Measurements from ENCODE around the gene CCDC192. TPM values are rescaled to one million over a fixed set of nuclear protein-coding genes. Genes with fewer than 3 reads are reported as not detected.

CCDC192 gene
- total and polyA plus RNA-seq, 10 of the 15 experiments (the other 5 are each of a cell fraction or from before 2014, with no cell fraction given), result 0.20 to 0.79 (median 0.32) TPM; not detected in 4

DNA sequence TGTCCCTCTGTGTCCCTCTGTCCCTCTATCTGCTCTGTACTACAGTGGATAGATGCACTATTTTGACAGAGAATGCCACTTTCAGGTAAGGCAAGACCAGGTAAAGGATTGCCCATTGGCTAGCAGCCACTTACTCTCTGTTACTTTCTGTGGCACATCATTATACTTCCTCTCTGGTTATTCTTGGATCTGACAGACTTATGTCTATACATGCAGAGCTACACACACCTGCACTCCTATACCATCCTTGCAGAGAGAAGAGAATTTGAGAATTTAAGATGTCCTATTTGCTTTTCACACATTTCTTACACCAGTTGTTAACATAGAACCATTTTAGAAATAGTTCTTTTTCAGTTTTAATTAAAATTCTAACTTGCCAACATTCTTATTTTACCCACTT is 216.6 kb downstream of the CCDC192 start:
- H3K9ac ChIP-seq (ENCODE audit: control insufficient read depth, insufficient read depth, low read length), result no peak overlapping the region
- H3K27ac ChIP-seq (ENCODE audit: control insufficient read depth, insufficient read depth), result no peak overlapping the region
- no peaks in the 10 kb centered on the region for H3K27me3 ChIP-seq (replicated peaks in 1 of 2; ENCODE audit: control insufficient read depth in 2 of 2, insufficient read depth in 2 of 2, low read length in 1 of 2)
- BruUV-seq (replicated peaks), result no TSS peak
- TF ChIP-seq CREM (IDR thresholded peaks at IDR 0.05; ENCODE audit: low read depth), result no peak
- TF ChIP-seq RAD21 (IDR thresholded peaks at IDR 0.05; ENCODE audit: insufficient read depth, low read depth, low read length), result no peak
- TF ChIP-seq ATF3 (IDR thresholded peaks at IDR 0.05; ENCODE audit: borderline replicate concordance, extremely low read depth, low read depth, low read length), result no peak
- no peak for TF ChIP-seq MEF2A (IDR thresholded peaks at IDR 0.05; ENCODE audit: insufficient read depth, low read depth, low read length)
- no peak for TF ChIP-seq MYB (IDR thresholded peaks at IDR 0.05; ENCODE audit: borderline replicate concordance, low read depth, low read length)
- TF ChIP-seq BCL11A (IDR thresholded peaks at IDR 0.05; ENCODE audit: low read depth, low read length), result no peak
- TF ChIP-seq ZNF592 (IDR thresholded peaks at IDR 0.05), result no peak
- no peak for TF ChIP-seq ZNF384 (IDR thresholded peaks at IDR 0.05; ENCODE audit: borderline replicate concordance, low read depth, low read length)
- TF ChIP-seq BMI1 (IDR thresholded peaks at IDR 0.05; ENCODE audit: borderline replicate concordance), result no peak
- no peak for TF ChIP-seq KLF5 (IDR thresholded peaks at IDR 0.05; ENCODE audit: partially characterized antibody)
- TF ChIP-seq NFYA (IDR thresholded peaks at IDR 0.05; ENCODE audit: borderline replicate concordance, low read depth, low read length), result no peak
- TF ChIP-seq MTA3 (IDR thresholded peaks at IDR 0.05; ENCODE audit: borderline replicate concordance, low read length), result no peak
- ChIA-PET RAD21 (ENCODE audit: unreplicated experiment) (no interaction called here), POLR2A (interaction anchor here (0.7 kb wide), 1 partner anchor 43 kb away, joined by 6 read pairs; no protein-coding TSS in a partner anchor), SMC1A (ENCODE audit: uncharacterized antibody, unreplicated experiment) (no interaction called here), CTCF (interaction anchor here (4.5 kb wide), 1 partner anchor 11 kb away, joined by 30 read pairs; no protein-coding TSS in a partner anchor)
- no peaks in the 10 kb centered on the region for H3K9me3 ChIP-seq (replicated peaks; ENCODE audit: control insufficient read depth, insufficient read depth, low read length)
- no peak overlapping the region for H3K4me2 ChIP-seq (ENCODE audit: control insufficient read depth, insufficient read depth)
- H2AFZ ChIP-seq (ENCODE audit: control insufficient read depth, low read depth, low read length), result no peak overlapping the region
- intact Hi-C loops (cut with micrococcal nuclease; ENCODE audit: unreplicated experiment) (no loop called here), in situ Hi-C loops (cut with MboI) (no loop called here)
- H3K79me2 ChIP-seq (ENCODE audit: control insufficient read depth, insufficient read depth, low read length), result no peaks in the 10 kb centered on the region
- ATAC-seq, result no peak
- no peaks in the 10 kb centered on the region for H4K20me1 ChIP-seq (ENCODE audit: control insufficient read depth, insufficient read depth)
- no peaks in the 10 kb centered on the region for H3K36me3 ChIP-seq (ENCODE audit: control insufficient read depth in 2 of 2, insufficient read depth in 2 of 2, low read length in 1 of 2)
- peaks cover 7% of the 10 kb centered on the region for H3K4me1 ChIP-seq (ENCODE audit: control insufficient read depth, insufficient read depth, low read length)
- no peak overlapping the region for H3K4me3 ChIP-seq
- FAIRE-seq, result no peak
- DNase-seq (ENCODE audit: low read depth, low spot score), result no peak

Data from GM12878 (cell line).